ENCODE measurements around the gene ZBTB9.
"Not testable (repeated sequence)": the region's sequence is repeated elsewhere in the genome, so short reads cannot be mapped to it uniquely, and the experiment has no call there.

ZBTB9 gene

GRCh38 chr6:33459226-33459625 is 4.8 kb downstream of the ZBTB9 start:
- Mint-ChIP-seq H3K4me3 (no peak overlapping the region), H3K27me3 (no peaks in the 10 kb centered on the region), H3K4me1 (peaks cover 28% of the 10 kb centered on the region), H3K36me3 (peaks cover 9% of the 10 kb centered on the region), H3K9me3 (no peaks in the 10 kb centered on the region), H3K27ac (no peak overlapping the region)

GRCh38 chr6:33466075-33466735 is 11.8 kb downstream of the ZBTB9 start:
- Mint-ChIP-seq H3K27me3 (no peaks in the 10 kb centered on the region), H3K27ac (no peak overlapping the region), H3K4me1 (no peaks in the 10 kb centered on the region), H3K36me3 (no peaks in the 10 kb centered on the region), H3K4me3 (no peak overlapping the region), H3K9me3 (no peaks in the 10 kb centered on the region)

- no peaks in the 10 kb centered on the region for H3K9me3 Mint-ChIP-seq
- no peaks in the 10 kb centered on the region for H3K4me1 Mint-ChIP-seq
- H3K36me3 Mint-ChIP-seq: no peaks in the 10 kb centered on the region
- no peak overlapping the region for H3K27ac Mint-ChIP-seq
- no peak overlapping the region for H3K4me3 Mint-ChIP-seq
- H3K27me3 Mint-ChIP-seq: no peaks in the 10 kb centered on the region
Measured at GRCh38 chr6:33467091-33467490, 12.7 kb downstream of the ZBTB9 start.

GRCh38 chr6:33469661-33470060 is 15.3 kb downstream of the ZBTB9 start:
- no peaks in the 10 kb centered on the region for H3K27me3 Mint-ChIP-seq
- H3K27ac Mint-ChIP-seq: no peak overlapping the region
- no peaks in the 10 kb centered on the region for H3K9me3 Mint-ChIP-seq
- no peaks in the 10 kb centered on the region for H3K36me3 Mint-ChIP-seq
- no peaks in the 10 kb centered on the region for H3K4me1 Mint-ChIP-seq
- H3K4me3 Mint-ChIP-seq: no peak overlapping the region

- H3K4me1 Mint-ChIP-seq: no peaks in the 10 kb centered on the region
- no peaks in the 10 kb centered on the region for H3K9me3 Mint-ChIP-seq
- H3K4me3 Mint-ChIP-seq: no peak overlapping the region
- H3K27ac Mint-ChIP-seq: no peak overlapping the region
- no peaks in the 10 kb centered on the region for H3K27me3 Mint-ChIP-seq
- no peaks in the 10 kb centered on the region for H3K36me3 Mint-ChIP-seq
Measured at GRCh38 chr6:33477864-33478263, 23.5 kb downstream of the ZBTB9 start.

- Mint-ChIP-seq H3K4me3 (no peak overlapping the region), H3K36me3 (no peaks in the 10 kb centered on the region), H3K27ac (no peak overlapping the region), H3K27me3 (no peaks in the 10 kb centered on the region), H3K9me3 (no peaks in the 10 kb centered on the region), H3K4me1 (no peaks in the 10 kb centered on the region)
Measured at GRCh38 chr6:33481192-33481591, 26.8 kb downstream of the ZBTB9 start.

GRCh38 chr6:33482620-33483019 is 28.2 kb downstream of the ZBTB9 start:
- not testable (repeated sequence) for H3K36me3 Mint-ChIP-seq, H3K27ac Mint-ChIP-seq, H3K4me3 Mint-ChIP-seq, H3K9me3 Mint-ChIP-seq, H3K4me1 Mint-ChIP-seq, H3K27me3 Mint-ChIP-seq

GRCh38 chr6:33483678-33484077 is 29.3 kb downstream of the ZBTB9 start:
- Mint-ChIP-seq H3K4me3 (no peak overlapping the region), H3K27ac (no peak overlapping the region), H3K4me1 (no peaks in the 10 kb centered on the region), H3K9me3 (no peaks in the 10 kb centered on the region), H3K27me3 (no peaks in the 10 kb centered on the region), H3K36me3 (no peaks in the 10 kb centered on the region)

GRCh38 chr6:33484673-33485262 is 30.4 kb downstream of the ZBTB9 start:
- H3K27me3 Mint-ChIP-seq, H3K36me3 Mint-ChIP-seq, H3K4me3 Mint-ChIP-seq, H3K27ac Mint-ChIP-seq, H3K4me1 Mint-ChIP-seq, H3K9me3 Mint-ChIP-seq: not testable (repeated sequence)

GRCh38 chr6:33485680-33486079 is 31.3 kb downstream of the ZBTB9 start:
- H3K36me3 Mint-ChIP-seq, H3K4me1 Mint-ChIP-seq: not testable (repeated sequence)

GRCh38 chr6:33488339-33488738 is 34.0 kb downstream of the ZBTB9 start:
- H3K36me3 Mint-ChIP-seq: no peaks in the 10 kb centered on the region

More at GRCh38 chr6:33485680-33486079, 31.3 kb downstream of the ZBTB9 start:
- not testable (repeated sequence) for H3K4me3 Mint-ChIP-seq, H3K27me3 Mint-ChIP-seq, H3K9me3 Mint-ChIP-seq, H3K27ac Mint-ChIP-seq

GRCh38 chr6:33490198-33490597 is 35.8 kb downstream of the ZBTB9 start:
- Mint-ChIP-seq H3K27me3 (no peaks in the 10 kb centered on the region), H3K9me3 (no peaks in the 10 kb centered on the region), H3K27ac (no peak overlapping the region), H3K4me1 (no peaks in the 10 kb centered on the region), H3K4me3 (no peak overlapping the region), H3K36me3 (no peaks in the 10 kb centered on the region)

More at GRCh38 chr6:33488339-33488738, 34.0 kb downstream of the ZBTB9 start:
- H3K9me3 Mint-ChIP-seq: no peaks in the 10 kb centered on the region
- H3K4me1 Mint-ChIP-seq: no peaks in the 10 kb centered on the region
- no peak overlapping the region for H3K4me3 Mint-ChIP-seq
- no peaks in the 10 kb centered on the region for H3K27me3 Mint-ChIP-seq
- no peak overlapping the region for H3K27ac Mint-ChIP-seq

- Mint-ChIP-seq H3K4me1 (no peaks in the 10 kb centered on the region), H3K27me3 (no peaks in the 10 kb centered on the region), H3K9me3 (no peaks in the 10 kb centered on the region), H3K27ac (no peak overlapping the region), H3K4me3 (no peak overlapping the region), H3K36me3 (no peaks in the 10 kb centered on the region)
Measured at GRCh38 chr6:33490621-33491020, 36.2 kb downstream of the ZBTB9 start.

GRCh38 chr6:33492093-33492492 is 37.7 kb downstream of the ZBTB9 start:
- no peak overlapping the region for H3K4me3 Mint-ChIP-seq
- no peak overlapping the region for H3K27ac Mint-ChIP-seq
- no peaks in the 10 kb centered on the region for H3K9me3 Mint-ChIP-seq
- H3K27me3 Mint-ChIP-seq: no peaks in the 10 kb centered on the region
- H3K4me1 Mint-ChIP-seq: no peaks in the 10 kb centered on the region
- H3K36me3 Mint-ChIP-seq: no peaks in the 10 kb centered on the region

- no peaks in the 10 kb centered on the region for H3K9me3 Mint-ChIP-seq
- H3K4me3 Mint-ChIP-seq: no peak overlapping the region
- H3K27ac Mint-ChIP-seq: no peak overlapping the region
- H3K4me1 Mint-ChIP-seq: no peaks in the 10 kb centered on the region
- H3K36me3 Mint-ChIP-seq: no peaks in the 10 kb centered on the region
- no peaks in the 10 kb centered on the region for H3K27me3 Mint-ChIP-seq
Measured at GRCh38 chr6:33497157-33497556, 42.8 kb downstream of the ZBTB9 start.

- Mint-ChIP-seq H3K27me3 (no peaks in the 10 kb centered on the region), H3K4me3 (no peak overlapping the region), H3K9me3 (no peaks in the 10 kb centered on the region), H3K4me1 (no peaks in the 10 kb centered on the region), H3K27ac (no peak overlapping the region), H3K36me3 (no peaks in the 10 kb centered on the region)
Measured at GRCh38 chr6:33502486-33502885, 48.1 kb downstream of the ZBTB9 start.

GRCh38 chr6:33504486-33504885 is 50.1 kb downstream of the ZBTB9 start:
- Mint-ChIP-seq H3K36me3 (no peaks in the 10 kb centered on the region), H3K27ac (no peak overlapping the region), H3K9me3 (no peaks in the 10 kb centered on the region), H3K4me1 (no peaks in the 10 kb centered on the region), H3K27me3 (no peaks in the 10 kb centered on the region), H3K4me3 (no peak overlapping the region)
